ENCODE results near the gene PROX1.

- no peak for TF ChIP-seq CTCF (conservative IDR thresholded peaks at IDR 0.05; ENCODE audit: low read depth, low read length)
- TF ChIP-seq RAD21 (IDR thresholded peaks at IDR 0.05; ENCODE audit: low read length), result no peak
Observed at GRCh38 chr1:214005708-214006107, 17.9 kb downstream of the PROX1 start.

Measured in IMR-90 (cell line).